DMS153 (cell line): ENCODE results near the gene CNOT9.
A peak's percentile ranks its signal among the peaks of the same experiment; 100 is the strongest.
"Not testable (repeated sequence)": the region's sequence is repeated elsewhere in the genome, so short reads cannot be mapped to it uniquely, and the experiment has no call there.

Experiments used
- DNase-seq: peaks from one replicate; lab custom pipeline; 2025; lab: John Stamatoyannopoulos, UW

CNOT9 gene

GRCh38 chr2:218568190-218569037 lies at the start of gene CNOT9, which contains the start of gene USP37:
TSS of gene CNOT9 (plus strand) at chr2:218568839. CDS start at chr2:218568955, 116 bp downstream.
TSS of gene USP37 (minus strand) at chr2:218568351. CDS start at chr2:218558653, 9,698 bp downstream.
- DNase-seq, result peak; percentile 97

- DNase-seq, result no peak
Observed at GRCh38 chr2:218518876-218519275, 49.8 kb upstream of the CNOT9 start.

GRCh38 chr2:218523651-218524050 lies 45.0 kb upstream of the CNOT9 start:
- DNase-seq, result no peak

GRCh38 chr2:218528409-218528808 lies 40.2 kb upstream of the CNOT9 start:
- not testable (repeated sequence) for DNase-seq

GRCh38 chr2:218529990-218530389 lies 38.6 kb upstream of the CNOT9 start:
- DNase-seq, result no peak

GRCh38 chr2:218536804-218537494 lies 31.7 kb upstream of the CNOT9 start:
- no peak for DNase-seq

GRCh38 chr2:218540015-218540414 lies 28.6 kb upstream of the CNOT9 start:
- no peak for DNase-seq

GRCh38 chr2:218546012-218546411 lies 22.6 kb upstream of the CNOT9 start:
- no peak for DNase-seq

- no peak for DNase-seq
Observed at GRCh38 chr2:218547511-218547910, 21.1 kb upstream of the CNOT9 start.

GRCh38 chr2:218547978-218548377 lies 20.7 kb upstream of the CNOT9 start:
- DNase-seq, result no peak

- DNase-seq, result not testable (repeated sequence)
Observed at GRCh38 chr2:218554225-218554624, 14.4 kb upstream of the CNOT9 start.

GRCh38 chr2:218555527-218555926 lies 13.1 kb upstream of the CNOT9 start:
- DNase-seq, result no peak

- DNase-seq, result no peak
Observed at GRCh38 chr2:218557941-218558340, 10.7 kb upstream of the CNOT9 start.

GRCh38 chr2:218558986-218559385 lies 9.7 kb upstream of the CNOT9 start:
- DNase-seq, result no peak

- no peak for DNase-seq
Observed at GRCh38 chr2:218564056-218564455, 4.6 kb upstream of the CNOT9 start.

GRCh38 chr2:218566296-218566695 lies 2.3 kb upstream of the CNOT9 start:
- no peak for DNase-seq

GRCh38 chr2:218567797-218568189 lies 846 bp upstream of the CNOT9 start:
- peak; percentile 44 for DNase-seq

GRCh38 chr2:218569038-218569431 lies 396 bp downstream of the CNOT9 start:
- DNase-seq, result no peak

- no peak for DNase-seq
Observed at GRCh38 chr2:218569661-218570500, 1.2 kb downstream of the CNOT9 start.

- no peak for DNase-seq
Observed at GRCh38 chr2:218570850-218571249, 2.2 kb downstream of the CNOT9 start.

- no peak for DNase-seq
Observed at GRCh38 chr2:218576854-218577253, 8.2 kb downstream of the CNOT9 start.

- DNase-seq, result no peak
Observed at GRCh38 chr2:218577482-218578220, 9.0 kb downstream of the CNOT9 start.
